A375 (cell line): ENCODE results near the gene PACSIN1. TPM values are rescaled to one million over a fixed set of nuclear protein-coding genes. Genes with fewer than 3 reads are reported as not detected.

Experiments used
- total RNA-seq: library from RNA; depleted of rRNA; stranded (reverse); fragments of >200 nt; shearing (Covaris generic); gene quantifications from 2 replicates; pipeline ENCODE4 v1.2.3, GENCODE V29; 2014; rRNA removed

PACSIN1 gene
- total RNA-seq = 0.04 and 0.05 TPM in 2 replicates

GRCh38 chr6:34465531-34466241 lies at the start of gene PACSIN1:
TSS of gene PACSIN1 (plus strand) at chr6:34466076. CDS start at chr6:34526306, 60,230 bp downstream.

GRCh38 chr6:34425498-34426410 lies 40.1 kb upstream of the PACSIN1 start, which contains the start of gene RPS10:
TSS of gene RPS10 (minus strand) at chr6:34426069. CDS start at chr6:34425221, 848 bp downstream.

GRCh38 chr6:34556031-34556471 lies 90.2 kb downstream of the PACSIN1 start, which contains the start of gene SPDEF:
TSS of gene SPDEF (minus strand) at chr6:34556329. CDS start at chr6:34544455, 11,874 bp downstream.

Other genes starting within 250 kb of the PACSIN1 start
- gene HMGA1, start 229.2 kb upstream of the PACSIN1 start, total RNA-seq = 920 and 966 TPM in 2 replicates
- gene SMIM29, start 217.1 kb upstream of the PACSIN1 start, total RNA-seq = 37.3 and 41.8 TPM in 2 replicates
- gene NUDT3, start 73.4 kb upstream of the PACSIN1 start, total RNA-seq = 15.5 and 16.7 TPM in 2 replicates
- 2,312 and 2,554 TPM in 2 replicates for gene RPS10, start 40.0 kb upstream of the PACSIN1 start, total RNA-seq
- 0.19 TPM in 1 of 2 replicates, not detected in the other for gene SPDEF, start 90.3 kb downstream of the PACSIN1 start, total RNA-seq
- 15.4 and 15.7 TPM in 2 replicates for gene ILRUN, start 230.7 kb downstream of the PACSIN1 start, total RNA-seq